Right atrium auricular region (tissue), 2 donors: ENCODE data around the gene CCDC14. TPM values are rescaled to one million over a fixed set of nuclear protein-coding genes. Genes with fewer than 3 reads are reported as not detected.

Source experiments
- DNase-seq: peaks from one replicate; pipeline ENCODE4 v3.0.0-alpha.2; 2019; ENCODE audit warnings: low spot score
- H3K27ac ChIP-seq, 2 donors: fragments of 200-600 bp; sonication (generic); 1 replicate in 1 of 2; 2 replicates in 1 of 2; pipeline ENCODE4 v1.5.1; 2016 to 2019
- H3K27me3 ChIP-seq, 2 donors: fragments of 200-600 bp; sonication (generic); one replicate each; pipeline versions ENCODE4 v1.5.1 to v1.6.0; 2017 to 2019
- H3K36me3 ChIP-seq: fragments of 200-600 bp; sonication (generic); one replicate; pipeline ENCODE4 v1.5.1; 2016
- H3K4me1 ChIP-seq, 2 donors: fragments of 200-600 bp; sonication (generic); one replicate each; pipeline versions ENCODE4 v1.5.1 to v1.6.0; 2017 to 2019
- H3K4me3 ChIP-seq, 2 donors: fragments of 200-600 bp; sonication (generic); 1 replicate in 1 of 2; 2 replicates in 1 of 2; pipeline ENCODE4 v1.5.1; 2017 to 2019; ENCODE audit warnings: mild to moderate bottlenecking in 1 of 2, moderate library complexity in 1 of 2
- H3K9me3 ChIP-seq, 2 donors: fragments of 200-600 bp; sonication (generic); one replicate each; pipeline ENCODE4 v1.5.1; 2019
- total RNA-seq, 2 donors: library from RNA; depleted of rRNA; stranded (reverse); fragments of >200 nt; gene quantifications; one replicate each; pipeline ENCODE4 v1.1.0, GENCODE V29; 2016
- TF ChIP-seq, protein P1 (sequence below), 2 donors: fragments of 200-600 bp; sonication (generic); IDR thresholded peaks; one replicate each; pipeline ENCODE4 v1.5.1; 2019; ENCODE audit warnings: antibody characterized with exemption in 2 of 2

CCDC14 gene
- total RNA-seq, 2 donors from 2014 or later: 7.7 to 7.9 TPM

DNA sequence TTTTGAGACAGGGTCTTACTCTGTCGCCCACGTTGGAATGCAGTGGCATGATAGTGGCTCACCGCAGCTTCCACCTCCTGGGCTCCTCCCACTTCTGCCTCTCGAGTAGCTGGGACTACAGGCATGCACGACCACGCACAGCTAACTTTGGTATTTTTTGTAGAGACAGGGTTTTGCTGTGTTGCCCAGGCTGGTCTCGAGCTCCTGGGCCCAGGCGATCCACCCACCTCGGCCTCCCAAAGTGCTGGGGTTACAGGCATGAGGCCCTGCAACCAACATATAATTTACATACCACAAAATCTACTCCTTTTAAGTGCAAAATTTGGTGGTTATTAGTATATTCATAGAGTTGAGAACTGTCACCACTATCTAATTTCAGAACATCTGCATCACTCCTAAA lies 31.7 kb downstream of the CCDC14 start:
- Histone ChIP-seq H3K27me3 (no peaks in the 10 kb centered on the region), H3K4me3 (no peak overlapping the region), H3K36me3 (no peaks in the 10 kb centered on the region), H3K4me1 (no peaks in the 10 kb centered on the region), H3K9me3 (no peaks in the 10 kb centered on the region), H3K27ac (no peak overlapping the region)
- TF ChIP-seq, protein P1, sequence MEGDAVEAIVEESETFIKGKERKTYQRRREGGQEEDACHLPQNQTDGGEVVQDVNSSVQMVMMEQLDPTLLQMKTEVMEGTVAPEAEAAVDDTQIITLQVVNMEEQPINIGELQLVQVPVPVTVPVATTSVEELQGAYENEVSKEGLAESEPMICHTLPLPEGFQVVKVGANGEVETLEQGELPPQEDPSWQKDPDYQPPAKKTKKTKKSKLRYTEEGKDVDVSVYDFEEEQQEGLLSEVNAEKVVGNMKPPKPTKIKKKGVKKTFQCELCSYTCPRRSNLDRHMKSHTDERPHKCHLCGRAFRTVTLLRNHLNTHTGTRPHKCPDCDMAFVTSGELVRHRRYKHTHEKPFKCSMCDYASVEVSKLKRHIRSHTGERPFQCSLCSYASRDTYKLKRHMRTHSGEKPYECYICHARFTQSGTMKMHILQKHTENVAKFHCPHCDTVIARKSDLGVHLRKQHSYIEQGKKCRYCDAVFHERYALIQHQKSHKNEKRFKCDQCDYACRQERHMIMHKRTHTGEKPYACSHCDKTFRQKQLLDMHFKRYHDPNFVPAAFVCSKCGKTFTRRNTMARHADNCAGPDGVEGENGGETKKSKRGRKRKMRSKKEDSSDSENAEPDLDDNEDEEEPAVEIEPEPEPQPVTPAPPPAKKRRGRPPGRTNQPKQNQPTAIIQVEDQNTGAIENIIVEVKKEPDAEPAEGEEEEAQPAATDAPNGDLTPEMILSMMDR (IDR thresholded peaks at IDR 0.05): no peak
- DNase-seq: no peak

DNA sequence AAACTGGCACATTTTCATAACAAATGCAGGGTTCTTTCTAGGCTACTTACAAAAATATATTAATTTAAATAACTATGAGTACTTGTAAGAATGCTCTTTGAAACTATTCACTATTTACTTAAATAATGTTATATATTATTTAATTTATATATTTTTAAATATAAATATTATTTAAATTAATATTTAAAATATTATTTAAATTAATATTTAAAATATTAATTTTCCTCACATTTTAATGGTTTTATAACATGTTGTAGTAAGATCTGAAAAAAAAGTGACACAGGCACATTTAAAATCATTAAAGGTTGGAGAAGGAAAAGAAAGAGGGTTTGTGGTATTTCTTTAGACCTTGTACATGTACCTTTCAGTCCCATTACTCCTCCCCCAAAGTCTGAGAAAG lies 34.6 kb downstream of the CCDC14 start:
- TF ChIP-seq, protein P1 (IDR thresholded peaks at IDR 0.05): no peak
- Histone ChIP-seq H3K9me3 (peaks cover 0 to 13% of the 10 kb centered on the region in 2 donors), H3K4me3 (no peak overlapping the region), H3K4me1 (no peaks in the 10 kb centered on the region), H3K27ac (no peak overlapping the region), H3K36me3 (no peaks in the 10 kb centered on the region), H3K27me3 (no peaks in the 10 kb centered on the region)
- no peak for DNase-seq

DNA sequence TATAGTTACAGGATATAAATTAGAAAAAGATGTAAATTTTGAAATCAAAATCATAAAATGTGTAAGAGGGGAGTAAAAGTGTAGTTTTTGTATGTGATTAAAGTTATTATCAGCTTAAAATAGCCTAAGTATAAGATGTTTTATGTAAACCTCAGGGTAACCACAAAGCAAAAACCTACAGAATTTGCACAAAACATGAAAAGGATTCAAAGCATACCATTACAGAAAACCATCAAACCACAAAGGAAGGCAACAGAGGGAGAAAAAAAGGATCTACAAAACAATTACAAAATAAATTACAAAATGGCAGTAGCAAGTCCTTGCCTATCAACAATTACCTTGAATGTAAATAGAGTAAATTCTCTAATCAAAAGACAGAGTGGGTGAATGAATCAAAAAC lies 40.2 kb downstream of the CCDC14 start:
- Histone ChIP-seq H3K27me3 (no peaks in the 10 kb centered on the region), H3K4me1 (no peaks in the 10 kb centered on the region), H3K4me3 (no peak overlapping the region), H3K9me3 (peaks cover 0 to 28% of the 10 kb centered on the region in 2 donors), H3K36me3 (no peaks in the 10 kb centered on the region), H3K27ac (no peak overlapping the region)
- DNase-seq: no peak
- TF ChIP-seq, protein P1 (IDR thresholded peaks at IDR 0.05): no peak

DNA sequence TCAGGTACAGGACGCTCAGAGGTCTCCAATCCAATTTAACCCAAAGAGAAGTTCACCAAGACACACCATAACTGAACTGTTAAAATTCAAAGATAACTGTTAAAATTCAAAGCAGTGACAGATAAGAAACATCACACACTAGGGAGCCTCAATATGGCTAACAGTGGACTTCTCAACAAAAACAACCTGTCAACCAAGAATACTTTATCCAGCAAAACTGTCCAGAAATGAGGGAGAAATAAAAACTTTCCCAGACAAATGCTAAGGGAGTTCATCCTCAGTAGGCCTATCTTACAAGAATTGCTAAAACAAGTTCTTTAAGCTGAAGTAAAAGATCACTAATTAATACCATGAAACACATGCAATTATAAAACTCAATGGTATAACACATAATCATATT lies 40.6 kb downstream of the CCDC14 start:
- no peak overlapping the region for H3K4me3 ChIP-seq
- H3K27me3 ChIP-seq: no peaks in the 10 kb centered on the region
- peaks cover 0 to 28% of the 10 kb centered on the region in 2 donors for H3K9me3 ChIP-seq
- no peaks in the 10 kb centered on the region for H3K36me3 ChIP-seq
- TF ChIP-seq, protein P1 (IDR thresholded peaks at IDR 0.05): no peak
- H3K27ac ChIP-seq: no peak overlapping the region
- DNase-seq: no peak
- no peaks in the 10 kb centered on the region for H3K4me1 ChIP-seq

DNA sequence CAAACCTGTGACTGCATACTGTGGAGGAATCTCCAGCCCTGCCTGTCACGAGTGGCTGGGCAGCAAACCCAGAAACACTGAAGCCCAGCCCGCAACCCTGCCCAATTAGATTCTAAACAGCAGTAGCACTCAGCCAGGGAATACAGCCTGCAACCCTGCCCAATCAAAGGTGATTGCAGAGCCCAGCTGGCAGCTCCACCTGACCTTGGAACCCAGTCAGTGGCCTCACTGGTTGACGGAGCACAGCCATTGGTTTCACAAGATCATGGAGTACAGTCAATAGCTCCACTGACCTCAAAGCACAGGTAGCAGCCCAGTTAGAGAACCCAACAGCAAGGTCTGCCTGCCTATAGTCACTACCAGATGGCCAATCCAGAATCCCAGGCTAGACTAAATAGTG lies 41.7 kb downstream of the CCDC14 start:
- peaks cover 0 to 28% of the 10 kb centered on the region in 2 donors for H3K9me3 ChIP-seq
- H3K27ac ChIP-seq: no peak overlapping the region
- no peak overlapping the region for H3K4me3 ChIP-seq
- no peaks in the 10 kb centered on the region for H3K4me1 ChIP-seq
- H3K27me3 ChIP-seq: no peaks in the 10 kb centered on the region
- no peaks in the 10 kb centered on the region for H3K36me3 ChIP-seq
- TF ChIP-seq, protein P1 (IDR thresholded peaks at IDR 0.05): no peak
- no peak for DNase-seq

DNA sequence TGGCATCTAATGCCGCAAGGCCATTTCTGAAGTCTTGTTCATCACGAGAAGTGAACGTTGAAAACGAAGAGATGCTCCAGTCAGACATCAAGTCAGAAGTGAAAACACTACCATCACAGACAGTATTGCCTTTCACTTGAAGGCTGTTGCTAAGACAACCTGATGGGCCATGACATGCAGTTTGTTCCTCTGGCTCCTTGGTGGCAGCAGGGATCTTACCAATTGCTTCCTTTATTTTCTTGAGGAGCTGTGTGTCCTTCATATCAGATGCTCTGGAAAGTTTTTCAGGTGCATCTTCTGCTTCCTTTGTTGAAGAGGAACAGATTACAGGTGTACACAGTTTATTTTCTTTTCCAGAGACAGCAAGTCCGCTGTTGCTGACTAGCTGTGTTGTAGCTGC lies 46.2 kb downstream of the CCDC14 start:
- no peaks in the 10 kb centered on the region for H3K4me1 ChIP-seq
- DNase-seq: no peak
- no peak overlapping the region for H3K4me3 ChIP-seq
- no peak overlapping the region for H3K27ac ChIP-seq
- H3K36me3 ChIP-seq: no peaks in the 10 kb centered on the region
- TF ChIP-seq, protein P1 (IDR thresholded peaks at IDR 0.05): no peak
- peaks cover 0 to under 1% of the 10 kb centered on the region in 2 donors for H3K9me3 ChIP-seq
- no peaks in the 10 kb centered on the region for H3K27me3 ChIP-seq
